GM19467 (cell line): ENCODE measurements around the gene RYR2.
"Not testable (repeated sequence)": the region's sequence is repeated elsewhere in the genome, so short reads cannot be mapped to it uniquely, and the experiment has no call there.

Experiments
- ATAC-seq: cut with Tn5 transposase; IDR thresholded peaks from one replicate; pipeline ENCODE4 v1.9.1; 2021; ENCODE audit warnings: mild to moderate bottlenecking, moderate library complexity; ENCODE audit not compliant: unreplicated experiment

Gene RYR2

GRCh38 chr1:237138551-237138950, 96.6 kb downstream of the RYR2 start:
- no peak for ATAC-seq

- ATAC-seq, result no peak
These were observed 97.7 kb downstream of the RYR2 start for GRCh38 chr1:237139732-237140131.

GRCh38 chr1:237140986-237141385, 99.0 kb downstream of the RYR2 start:
- ATAC-seq, result no peak

- ATAC-seq, result no peak
These were observed 99.5 kb downstream of the RYR2 start for GRCh38 chr1:237141502-237141901.

- no peak for ATAC-seq
These were observed 103.6 kb downstream of the RYR2 start for GRCh38 chr1:237145379-237146135.

GRCh38 chr1:237146241-237146640, 104.3 kb downstream of the RYR2 start:
- no peak for ATAC-seq

- ATAC-seq, result no peak
These were observed 107.9 kb downstream of the RYR2 start for GRCh38 chr1:237149857-237150256.

GRCh38 chr1:237151979-237152378, 110.0 kb downstream of the RYR2 start:
- not testable (repeated sequence) for ATAC-seq

GRCh38 chr1:237152506-237153335, 110.7 kb downstream of the RYR2 start:
- no peak for ATAC-seq

- ATAC-seq, result no peak
These were observed 112.2 kb downstream of the RYR2 start for GRCh38 chr1:237154157-237154556.

- no peak for ATAC-seq
These were observed 122.7 kb downstream of the RYR2 start for GRCh38 chr1:237164406-237165352.

GRCh38 chr1:237166086-237166485, 124.1 kb downstream of the RYR2 start:
- ATAC-seq, result no peak

GRCh38 chr1:237166593-237167101, 124.7 kb downstream of the RYR2 start:
- ATAC-seq, result no peak

GRCh38 chr1:237170149-237170548, 128.2 kb downstream of the RYR2 start:
- no peak for ATAC-seq

- ATAC-seq, result no peak
These were observed 129.6 kb downstream of the RYR2 start for GRCh38 chr1:237171454-237172117.

- ATAC-seq, result no peak
These were observed 130.1 kb downstream of the RYR2 start for GRCh38 chr1:237172118-237172485.

- no peak for ATAC-seq
These were observed 137.5 kb downstream of the RYR2 start for GRCh38 chr1:237179503-237179902.

- ATAC-seq, result no peak
These were observed 138.3 kb downstream of the RYR2 start for GRCh38 chr1:237180256-237180655.

- ATAC-seq, result no peak
These were observed 139.8 kb downstream of the RYR2 start for GRCh38 chr1:237181743-237182317.

GRCh38 chr1:237183963-237184540, 142.1 kb downstream of the RYR2 start:
- ATAC-seq, result no peak
